GM12878 (cell line): ENCODE results near the gene DACH1. TPM values are rescaled to one million over a fixed set of nuclear protein-coding genes. Genes with fewer than 3 reads are reported as not detected.

Experiments
- ATAC-seq: fragments of 200-7000 bp; cut with Tn5 transposase; 3 replicates; pipeline ENCODE4 v1.9.1; 2020; ENCODE audit warnings: mild to moderate bottlenecking, moderate library complexity
- BruUV-seq: library from RNA; stranded (reverse); fragments of 400-500 nt; replicated peaks from 2 replicates; lab custom pipeline; 2021; lab: Mats Ljungman, UMichigan
- CTCF ChIA-PET: fragments of 300-600 bp; sonication (Branson Sonifier 250); formaldehyde crosslinking; extraction: SDS; loops from one replicate; lab custom pipeline; 2021; ENCODE audit warnings: inconsistent platforms; lab: Yijun Ruan, JAX
- POLR2A ChIA-PET: fragments of 350-600 bp; formaldehyde crosslinking; extraction: SDS; loops from one replicate; lab custom pipeline; 2021; ENCODE audit warnings: inconsistent platforms; lab: Charles Lee
- RAD21 ChIA-PET: fragments of 300-600 bp; sonication (Branson Sonifier 250); formaldehyde crosslinking; loops from one replicate; lab custom pipeline; 2023; ENCODE audit warnings: antibody characterized with exemption; ENCODE audit not compliant: unreplicated experiment; lab: Charles Lee
- SMC1A ChIA-PET: fragments of 300-600 bp; sonication (Branson Sonifier 250); formaldehyde crosslinking; loops from one replicate; lab custom pipeline; 2023; ENCODE audit not compliant: unreplicated experiment, uncharacterized antibody; lab: Charles Lee
- DNase-seq: peaks from one replicate; pipeline ENCODE4 v3.0.0-alpha.2; 2011; ENCODE audit warnings: low read depth, low spot score
- FAIRE-seq: peaks from 3 replicates; lab custom pipeline; 2011; peaks lifted over from hg19 to GRCh38; lab: Jason Lieb, UNC
- H2AFZ ChIP-seq: 2 replicates; pipeline ENCODE4 v1.6.0; 2011; ENCODE audit warnings: low read depth, low read length, control low read depth; ENCODE audit not compliant: control insufficient read depth
- H3K27ac ChIP-seq: 2 replicates; pipeline ENCODE4 v1.5.1; 2011; ENCODE audit warnings: control low read depth; ENCODE audit not compliant: control insufficient read depth, insufficient read depth
- H3K27me3 ChIP-seq, 2 experiments: replicated peaks in 1 of 2; 2 replicates each; pipeline versions ENCODE4 v1.6.0 to v1.6.1; 2011; ENCODE audit warnings: low read length in 1 of 2; ENCODE audit not compliant: control insufficient read depth in 2 of 2, insufficient read depth in 2 of 2
- H3K36me3 ChIP-seq, 2 experiments: 2 replicates each; pipeline ENCODE4 v1.5.1; 2011; ENCODE audit warnings: low read length in 1 of 2; ENCODE audit not compliant: control insufficient read depth in 2 of 2, insufficient read depth in 2 of 2
- H3K4me1 ChIP-seq: 2 replicates; pipeline ENCODE4 v1.6.1; 2011; ENCODE audit warnings: mild to moderate bottlenecking, low read length, moderate library complexity, mixed read lengths; ENCODE audit not compliant: control insufficient read depth, insufficient read depth
- H3K4me2 ChIP-seq: 2 replicates; pipeline ENCODE4 v1.6.0; 2011; ENCODE audit warnings: control low read depth; ENCODE audit not compliant: control insufficient read depth, insufficient read depth
- H3K4me3 ChIP-seq: fragments of 200-600 bp; sonication (generic); 2 replicates; pipeline ENCODE4 v1.5.1; 2016
- H3K79me2 ChIP-seq: 2 replicates; pipeline ENCODE4 v1.6.0; 2011; ENCODE audit warnings: low read length; ENCODE audit not compliant: control insufficient read depth, insufficient read depth
- H3K9ac ChIP-seq: 2 replicates; pipeline ENCODE4 v1.8.0; 2011; ENCODE audit warnings: low read length, control low read depth, mixed read lengths; ENCODE audit not compliant: control insufficient read depth, insufficient read depth
- H3K9me3 ChIP-seq: replicated peaks from 3 replicates; pipeline ENCODE4 v1.5.1; 2011; ENCODE audit warnings: mild to moderate bottlenecking, low read length; ENCODE audit not compliant: control insufficient read depth, insufficient read depth
- H4K20me1 ChIP-seq: 2 replicates; pipeline ENCODE4 v1.6.0; 2011; ENCODE audit not compliant: control insufficient read depth, insufficient read depth
- NR2C2 ChIP-seq: IDR thresholded peaks from 2 replicates; pipeline ENCODE4 v1.6.1; 2011; ENCODE audit warnings: borderline replicate concordance, low read depth; ENCODE audit not compliant: control insufficient read depth, insufficient read length
- RUNX3 ChIP-seq: IDR thresholded peaks from 2 replicates; pipeline ENCODE4 v1.6.1; 2012; ENCODE audit warnings: low read length, inconsistent platforms
- SP1 ChIP-seq: IDR thresholded peaks from one replicate; pipeline ENCODE4 v1.6.1; 2011; ENCODE audit warnings: low read depth, low read length
- TARDBP ChIP-seq: IDR thresholded peaks from 2 replicates; pipeline ENCODE4 v1.6.1; 2016; ENCODE audit warnings: borderline replicate concordance
- ZBTB4 ChIP-seq: fragments of 450-650 bp; formaldehyde crosslinking; IDR thresholded peaks from 2 replicates; pipeline ENCODE4 v1.4.0; 2022; ENCODE audit warnings: mild to moderate bottlenecking, moderate library complexity
- ZSCAN29 ChIP-seq: fragments of 450-650 bp; IDR thresholded peaks from 2 replicates; pipeline ENCODE4 v1.6.1; 2017; ENCODE audit warnings: mild to moderate bottlenecking, moderate library complexity
- WGBS: methylation state at CpG from one replicate; pipeline ENCODE4 v1.1.6; 2016; ENCODE audit warnings: low lambda C conversion rate; ENCODE audit not compliant: insufficient replicate concordance, insufficient coverage; ENCODE audit errors: missing lambda C conversion rate; 5-methylcytosine and 5-hydroxymethylcytosine counted together
- in situ Hi-C: fragments of 300-500 bp; cut with MboI; formaldehyde crosslinking; loops from 9 replicates; pipeline ENCODE4 v1.14.3; 2018; ENCODE audit warnings: mixed read lengths
- intact Hi-C: fragments of 100-400 bp; cut with micrococcal nuclease; formaldehyde crosslinking; loops from one replicate; pipeline ENCODE4 v1.14.2; 2022; ENCODE audit not compliant: unreplicated experiment
- polyA plus RNA-seq, 11 experiments: library from polyadenylated mRNA; depleted of rRNA in 4 of 11; unstranded in 6 of 11; stranded (reverse) in 5 of 11; fragments of >200 nt; fragmentation: Nextera tagmentation in 4 of 11; fragmentation: Illumina TruSeq in 1 of 11; extraction: Ambion mirVana in 4 of 11; extraction: Trizol in 1 of 11; gene quantifications; 1 replicate in 1 of 11; 2 replicates in 10 of 11; pipeline versions ENCODE4 v1.2.1 to v1.2.3, GENCODE V29; 2011 to 2016; ENCODE audit warnings: inconsistent platforms in 2 of 11, missing spikeins in 2 of 11, low read depth in 1 of 11
- total RNA-seq, 4 experiments: library from RNA; depleted of rRNA in 3 of 4; stranded (reverse); fragments of >200 nt in 3 of 4; fragmentation: Illumina TruSeq in 1 of 4; extraction: Trizol in 1 of 4; gene quantifications; 2 replicates each; pipeline versions ENCODE4 v1.2.1 to v1.2.3, GENCODE V29; 2013 to 2021

Gene DACH1
- total and polyA plus RNA-seq, 10 of the 15 experiments (the other 5 are each of a cell fraction or from before 2014, with no cell fraction given): 0.05 TPM; not detected in 9

- WGBS: 0% methylated on average over 1 of the region's 1 CpG
These were observed 12.6 kb downstream of the DACH1 start for GRCh38 chr13:71854401-71854800.

GRCh38 chr13:71853725-71854124 lies 13.3 kb downstream of the DACH1 start:
- Histone ChIP-seq H3K4me2 (no peak overlapping the region), H3K36me3 (no peaks in the 10 kb centered on the region)
- 64% methylated on average over 3 of the region's 3 CpGs for WGBS
- POLR2A ChIA-PET: interaction anchor here (0.7 kb wide), 1 partner anchor 44 kb away, joined by 3 read pairs; no protein-coding TSS in a partner anchor
- TF ChIP-seq SP1 (no peak), ZSCAN29 (no peak), ZBTB4 (CRISPR knock-in tag) (no peak), NR2C2 (no peak)
- TF ChIP-seq, all 136 proteins: peak for 0
- Histone ChIP-seq H3K4me3 (no peak overlapping the region), H3K79me2 (no peaks in the 10 kb centered on the region), H3K9ac (no peak overlapping the region), H3K9me3 (no peaks in the 10 kb centered on the region), H3K27ac (no peak overlapping the region), H4K20me1 (no peaks in the 10 kb centered on the region), H3K4me1 (no peaks in the 10 kb centered on the region), H2AFZ (no peak overlapping the region), H3K27me3 (no peaks in the 10 kb centered on the region)
- in situ Hi-C loops: no loop called here
- FAIRE-seq (no peak), ATAC-seq (no peak), DNase-seq (no peak)
- no TSS peak for BruUV-seq
- ChIA-PET CTCF (interaction anchor here (0.5 kb wide), 1 partner anchor 547 kb away, joined by 3 read pairs; no protein-coding TSS in a partner anchor), SMC1A (no interaction called here), RAD21 (no interaction called here)
- intact Hi-C loops: no loop called here

More at GRCh38 chr13:71854401-71854800, 12.6 kb downstream of the DACH1 start:
- ATAC-seq (no peak), DNase-seq (no peak), FAIRE-seq (no peak)
- Histone ChIP-seq H3K9me3 (no peaks in the 10 kb centered on the region), H3K36me3 (no peaks in the 10 kb centered on the region), H2AFZ (no peak overlapping the region), H3K9ac (no peak overlapping the region), H3K27ac (no peak overlapping the region), H3K27me3 (no peaks in the 10 kb centered on the region), H3K4me1 (no peaks in the 10 kb centered on the region), H4K20me1 (no peaks in the 10 kb centered on the region), H3K4me3 (no peak overlapping the region), H3K4me2 (no peak overlapping the region), H3K79me2 (no peaks in the 10 kb centered on the region)
- in situ Hi-C loops (no loop called here), intact Hi-C loops (no loop called here)
- ChIA-PET CTCF (no interaction called here), SMC1A (no interaction called here), POLR2A (interaction anchor here (0.7 kb wide), 1 partner anchor 44 kb away, joined by 3 read pairs; no protein-coding TSS in a partner anchor), RAD21 (no interaction called here)
- TF ChIP-seq RUNX3: no peak
- no peak for TF ChIP-seq TARDBP
- BruUV-seq: no TSS peak
